HG02938 (cell line): Measurements from ENCODE around the gene CHDH.

Source experiments
- ATAC-seq: cut with Tn5 transposase; IDR thresholded peaks from one replicate; pipeline ENCODE4 v1.9.1; 2021; ENCODE audit warnings: mild to moderate bottlenecking, moderate library complexity; ENCODE audit not compliant: unreplicated experiment

CHDH gene

DNA sequence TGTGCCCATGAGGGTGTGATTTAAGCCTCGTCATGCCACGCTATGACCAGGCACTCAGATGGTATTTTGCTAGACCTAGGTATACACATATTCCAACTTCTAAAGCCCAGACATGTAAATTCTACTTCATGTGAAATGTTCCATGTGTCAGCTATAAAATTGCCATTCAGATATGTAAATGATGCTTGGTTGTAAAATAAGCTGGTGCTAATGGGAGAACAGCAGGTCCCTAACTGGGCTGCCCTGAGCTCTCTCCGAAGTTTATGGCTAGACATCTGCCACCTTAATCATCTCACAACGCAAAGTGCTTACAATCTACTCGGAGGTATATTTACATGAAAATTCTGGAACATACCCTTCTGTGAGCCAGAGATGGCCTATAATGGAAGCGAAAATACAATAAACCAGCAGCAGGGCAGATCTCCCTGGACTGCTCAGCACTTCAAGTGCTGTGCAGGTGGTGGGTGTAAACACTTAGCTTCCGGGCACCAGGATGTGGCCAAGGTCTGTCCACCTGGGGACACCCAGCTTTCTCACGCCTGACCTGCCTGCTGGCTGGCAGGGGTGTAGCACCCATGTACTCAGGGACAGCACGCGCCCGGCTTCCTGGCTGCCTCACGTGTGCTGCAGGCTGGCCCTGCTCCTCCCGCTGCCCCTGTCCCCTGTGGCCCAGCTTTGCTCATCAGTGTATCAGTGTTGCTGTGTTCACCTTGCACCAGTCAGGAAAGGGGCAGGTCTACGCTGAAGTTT lies 82.0 kb downstream of the CHDH start:
- no peak for ATAC-seq

DNA sequence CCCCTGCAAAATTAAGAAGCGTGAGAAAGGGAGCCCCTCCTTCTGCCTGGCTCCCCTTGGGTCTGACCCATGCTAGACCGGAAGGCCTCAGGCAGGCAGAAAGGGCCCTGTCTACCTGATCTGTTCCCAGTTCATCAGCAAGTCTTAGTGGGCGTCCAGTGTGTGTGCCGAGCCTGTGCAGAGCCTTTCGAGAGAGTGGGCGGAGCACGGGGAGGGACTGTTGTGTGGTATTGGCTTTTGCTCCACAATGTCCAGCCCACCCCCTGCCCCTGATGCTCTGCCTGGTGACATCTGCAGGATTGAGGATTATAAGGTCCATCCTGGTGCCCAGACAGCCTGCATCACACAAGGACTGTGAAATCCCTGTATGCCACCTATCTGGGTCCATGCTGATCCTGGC lies 82.9 kb downstream of the CHDH start:
- ATAC-seq, result no peak
